GM21825 (cell line): ENCODE results near the gene CEP57.
"Not testable (repeated sequence)": the region's sequence is repeated elsewhere in the genome, so short reads cannot be mapped to it uniquely, and the experiment has no call there.

ENCODE experiments used
- ATAC-seq: cut with Tn5 transposase; IDR thresholded peaks from one replicate; pipeline ENCODE4 v1.9.1; 2021; ENCODE audit warnings: mild to moderate bottlenecking, moderate library complexity; ENCODE audit not compliant: unreplicated experiment

CEP57 gene

DNA sequence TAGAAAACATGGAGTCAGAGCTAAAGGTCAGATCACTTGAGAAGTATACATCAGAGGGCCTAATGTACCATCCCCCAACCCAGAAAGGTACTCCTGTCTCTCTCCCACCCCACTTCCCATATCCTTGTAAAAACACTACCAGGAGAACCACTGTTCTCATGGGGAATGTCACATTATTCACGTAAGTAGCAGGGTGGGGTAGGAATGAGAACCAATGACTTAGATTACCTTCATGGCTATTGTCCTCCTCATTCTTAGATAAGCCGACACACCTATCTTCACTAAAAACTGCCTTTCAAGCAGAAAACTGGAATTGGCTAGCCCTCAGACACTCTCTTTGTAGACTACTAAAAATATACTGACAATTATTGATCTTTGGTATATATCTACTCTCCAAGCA lies 63.6 kb downstream of the CEP57 start:
- ATAC-seq, result no peak

DNA sequence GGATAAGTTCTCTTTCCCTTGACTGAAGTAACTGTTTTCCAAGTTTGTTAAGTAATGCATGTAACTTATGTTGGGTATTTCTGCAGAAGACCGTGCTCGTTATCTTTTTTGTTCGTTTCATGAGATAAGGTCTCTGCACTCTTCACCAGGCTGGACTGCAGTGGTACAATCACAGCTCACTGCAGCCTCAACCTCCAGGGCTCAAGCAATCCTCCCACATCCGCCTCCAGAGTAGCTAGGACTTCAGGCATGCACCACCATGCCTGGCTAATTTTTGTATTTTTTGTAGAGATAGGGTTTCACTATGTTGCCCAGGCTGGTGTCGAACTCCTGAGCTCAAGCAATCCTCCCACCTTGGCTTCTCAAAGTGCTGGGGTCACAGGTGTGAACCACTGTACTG lies 64.1 kb downstream of the CEP57 start:
- not testable (repeated sequence) for ATAC-seq

DNA sequence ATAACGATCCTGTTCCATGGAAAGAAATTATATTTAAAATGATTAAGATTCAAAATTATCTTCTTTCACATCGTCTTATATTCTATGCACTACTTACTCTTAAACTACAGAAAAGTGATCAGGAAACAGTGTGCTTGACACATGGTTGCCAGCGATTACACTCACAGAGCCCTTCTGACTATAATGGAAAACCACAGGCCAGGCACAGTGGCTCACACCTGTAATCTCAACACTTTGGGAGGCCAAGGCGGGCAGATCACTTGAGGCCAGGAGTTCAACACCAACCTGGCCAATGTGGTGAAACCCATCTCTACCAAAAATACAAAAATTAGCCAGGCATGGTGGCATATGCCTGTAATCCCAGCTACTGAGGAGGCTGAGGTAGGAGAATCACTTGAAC lies 69.7 kb downstream of the CEP57 start:
- not testable (repeated sequence) for ATAC-seq

DNA sequence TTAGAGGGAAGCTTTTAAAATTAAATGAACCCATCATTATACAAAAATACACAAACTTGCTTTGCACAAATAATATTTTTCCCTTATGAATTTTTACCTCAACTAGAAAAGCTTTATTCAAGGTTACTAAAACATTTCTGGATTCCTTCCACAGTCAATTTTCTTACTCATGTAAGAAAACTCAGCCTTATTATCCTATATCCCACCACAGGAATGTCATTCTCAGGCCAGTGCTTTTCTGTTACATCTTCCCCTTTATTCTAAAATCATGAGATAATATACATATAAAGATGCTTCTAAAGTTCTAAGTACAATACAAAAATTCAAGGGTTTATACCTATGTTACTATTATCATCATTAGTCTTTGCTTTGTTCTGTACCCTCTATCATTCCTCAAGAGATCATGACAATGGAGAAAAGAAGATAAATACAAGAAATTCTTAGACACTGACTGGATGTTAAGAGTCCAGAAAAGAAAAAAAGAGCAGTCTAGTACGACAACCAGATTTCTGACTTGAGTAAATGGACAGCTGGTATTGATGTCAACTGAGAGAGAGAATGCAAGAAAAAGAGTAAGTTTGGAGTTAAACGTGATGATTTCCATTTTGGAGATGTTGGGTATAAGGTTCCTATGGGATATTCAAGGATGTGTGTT lies 73.3 kb downstream of the CEP57 start:
- no peak for ATAC-seq

DNA sequence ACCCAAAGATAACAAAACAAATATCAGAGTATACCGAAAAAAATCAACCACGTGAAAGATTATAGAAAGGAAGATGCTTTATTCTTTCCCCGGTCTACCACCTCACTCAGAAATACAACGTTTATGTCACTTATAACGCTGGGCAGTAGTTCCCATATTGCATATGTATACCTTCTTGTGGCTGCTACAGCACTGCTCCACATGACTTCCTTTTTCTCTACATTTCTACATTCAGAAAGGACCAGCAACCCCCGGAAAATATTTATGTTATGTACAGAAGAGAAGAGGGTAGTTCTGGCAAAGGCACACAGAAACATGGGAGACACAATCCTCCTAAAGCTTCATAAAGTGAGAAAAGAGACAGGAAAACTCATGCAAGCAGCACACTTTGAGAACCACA lies 76.8 kb downstream of the CEP57 start:
- ATAC-seq, result no peak

DNA sequence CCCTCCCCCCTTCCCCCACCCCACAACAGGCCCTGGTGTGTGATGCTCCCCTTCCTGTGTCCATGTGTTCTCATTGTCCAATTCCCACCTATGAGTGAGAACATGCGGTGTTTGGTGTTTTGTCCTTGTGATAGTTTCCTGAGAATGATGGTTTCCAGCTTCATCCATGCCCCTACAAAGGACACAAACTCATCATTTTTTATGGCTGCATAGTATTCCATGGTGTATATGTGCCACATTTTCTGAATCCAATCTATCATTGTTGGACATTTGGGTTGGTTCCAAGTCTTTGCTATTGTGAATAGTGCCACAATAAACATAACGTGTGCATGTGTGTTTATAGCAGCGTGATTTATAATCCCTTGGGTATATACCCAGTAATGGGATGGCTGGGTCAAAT lies 80.6 kb downstream of the CEP57 start:
- not testable (repeated sequence) for ATAC-seq

DNA sequence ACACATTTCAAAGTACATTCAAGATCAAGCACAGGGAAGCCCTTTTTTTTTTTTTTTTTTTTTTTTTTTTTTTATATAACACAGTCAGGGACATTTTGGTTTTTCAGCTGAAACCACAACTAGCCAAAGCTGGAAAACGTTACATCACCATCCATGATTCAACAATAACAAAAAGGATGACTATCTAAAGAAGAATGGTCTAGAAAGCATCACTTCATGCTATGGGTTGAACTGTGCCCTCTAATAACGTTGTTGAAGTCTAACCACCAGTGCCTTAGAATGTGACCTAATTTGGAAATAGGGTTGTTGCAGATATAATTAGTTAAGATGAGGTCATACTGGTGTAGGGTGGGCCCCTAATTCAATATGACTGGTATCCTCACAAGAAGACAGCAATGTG lies 87.0 kb downstream of the CEP57 start:
- ATAC-seq, result no peak
